Fibroblast of skin of abdomen (primary cell): ENCODE data around the gene EMC10.

Experiments
- DNase-seq: peaks from one replicate; pipeline ENCODE4 v3.0.0-alpha.2; 2013

The EMC10 gene

DNA sequence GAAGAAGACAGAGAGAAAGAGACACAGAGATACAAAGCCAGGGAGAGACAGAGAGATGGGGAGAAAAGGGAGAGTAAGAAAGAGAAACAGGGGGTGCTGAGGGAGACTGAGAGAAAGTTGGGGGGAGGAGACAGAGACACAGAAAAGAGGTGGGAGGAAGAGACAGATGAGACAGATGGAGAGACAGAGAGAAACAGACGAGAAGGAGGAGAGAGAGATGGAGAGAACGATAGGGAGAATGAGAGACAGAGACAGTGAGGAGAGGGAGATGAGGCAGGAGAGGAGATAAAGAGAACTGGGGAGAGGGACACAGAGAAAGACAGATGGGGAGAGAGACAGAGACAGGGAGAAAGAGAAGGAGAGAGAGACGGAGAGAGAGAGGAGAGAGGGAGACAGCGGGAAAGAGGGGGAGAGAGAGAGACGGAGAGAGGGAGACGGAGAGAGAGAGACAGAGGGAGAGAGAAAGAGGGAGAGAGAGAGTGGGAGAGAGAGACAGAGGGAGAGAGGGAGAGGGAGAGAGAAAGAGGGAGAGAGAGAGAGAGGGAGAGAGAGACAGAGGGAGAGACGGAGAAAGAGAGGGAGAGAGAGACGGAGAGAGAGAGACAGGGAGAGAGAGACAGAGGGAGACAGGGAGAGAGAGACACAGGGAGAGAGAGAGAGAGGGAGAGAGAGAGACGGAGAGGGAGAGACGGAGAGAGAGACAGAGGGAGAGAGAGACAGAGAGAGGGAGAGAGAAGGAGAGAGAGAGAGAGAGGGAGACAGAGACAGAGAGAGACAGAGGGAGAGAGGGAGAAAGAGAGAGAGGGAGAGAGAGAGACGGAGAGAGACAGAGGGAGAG is 22.1 kb downstream of the EMC10 start:
- no peak for DNase-seq

DNA sequence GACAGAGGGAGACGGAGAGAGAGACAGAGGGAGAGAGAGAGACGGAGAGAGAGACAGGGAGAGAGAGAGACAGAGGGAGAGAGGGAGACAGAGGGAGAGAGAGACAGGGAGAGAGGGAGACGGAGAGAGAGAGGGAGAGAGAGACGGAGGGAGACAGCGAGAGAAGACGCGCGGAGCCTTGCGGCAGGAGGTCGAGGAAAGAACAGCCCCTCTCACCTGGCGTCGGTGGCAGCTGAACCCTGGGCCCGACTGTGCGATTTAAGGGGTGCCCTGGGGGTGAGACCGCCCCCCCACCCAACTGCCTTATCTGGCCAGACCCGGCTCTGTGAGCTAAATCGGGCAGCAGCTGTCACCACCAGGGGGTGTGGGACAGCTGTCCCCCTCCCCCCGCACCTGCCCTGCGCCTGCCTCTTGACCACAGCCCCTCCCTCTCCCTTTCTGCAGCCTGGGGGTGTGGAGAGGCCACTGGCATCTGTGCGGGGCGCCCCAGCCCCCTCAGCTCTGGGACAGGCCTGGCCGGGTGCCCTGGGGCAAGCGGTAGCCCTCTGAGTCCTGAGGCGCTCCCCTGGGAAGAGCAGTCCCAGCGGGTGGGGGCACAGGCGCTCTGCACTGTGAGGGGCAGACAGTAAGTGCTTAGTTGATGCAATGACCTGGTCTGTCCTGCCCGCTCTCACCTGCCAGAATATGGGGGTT is 23.9 kb downstream of the EMC10 start:
- DNase-seq, result no peak

DNA sequence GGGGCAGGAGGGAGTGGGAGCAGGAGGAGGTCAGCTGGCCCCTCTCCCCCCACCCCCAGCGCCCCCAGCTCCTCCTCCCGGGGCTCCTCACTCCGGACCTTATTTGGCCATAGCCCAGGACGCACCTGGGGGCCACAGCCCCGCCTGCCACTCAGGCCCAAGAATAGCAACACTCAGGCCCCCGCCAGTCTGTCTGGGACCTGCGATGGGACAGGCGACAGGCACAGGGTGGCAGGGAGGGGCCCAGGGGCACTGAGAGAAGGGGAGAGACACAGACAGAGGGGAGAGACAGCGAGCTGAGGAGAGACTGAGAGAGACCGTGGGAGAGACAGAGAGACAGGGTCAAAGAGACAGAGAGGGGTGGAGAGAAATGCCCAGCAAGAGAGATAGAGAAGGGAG is 24.4 kb downstream of the EMC10 start:
- DNase-seq, result no peak

DNA sequence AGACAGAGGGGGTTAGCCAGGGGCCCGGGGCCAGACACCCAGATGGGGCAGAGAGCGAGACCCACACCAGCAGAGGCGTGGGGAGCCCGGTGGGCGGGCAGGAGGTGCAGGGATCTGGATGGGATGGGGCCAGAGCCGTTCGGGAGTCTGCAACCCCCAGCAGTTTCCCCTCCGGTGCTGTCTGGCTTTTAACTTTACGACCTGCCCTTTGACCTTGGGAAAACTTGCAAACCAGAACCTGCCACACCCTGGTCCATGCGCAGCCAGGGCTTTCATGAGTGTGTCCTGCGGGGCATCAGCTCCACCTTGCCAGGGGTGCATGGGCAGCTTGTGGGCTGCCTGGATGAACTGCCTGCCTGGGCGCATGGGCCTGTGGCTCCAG is 24.9 kb downstream of the EMC10 start:
- no peak for DNase-seq

DNA sequence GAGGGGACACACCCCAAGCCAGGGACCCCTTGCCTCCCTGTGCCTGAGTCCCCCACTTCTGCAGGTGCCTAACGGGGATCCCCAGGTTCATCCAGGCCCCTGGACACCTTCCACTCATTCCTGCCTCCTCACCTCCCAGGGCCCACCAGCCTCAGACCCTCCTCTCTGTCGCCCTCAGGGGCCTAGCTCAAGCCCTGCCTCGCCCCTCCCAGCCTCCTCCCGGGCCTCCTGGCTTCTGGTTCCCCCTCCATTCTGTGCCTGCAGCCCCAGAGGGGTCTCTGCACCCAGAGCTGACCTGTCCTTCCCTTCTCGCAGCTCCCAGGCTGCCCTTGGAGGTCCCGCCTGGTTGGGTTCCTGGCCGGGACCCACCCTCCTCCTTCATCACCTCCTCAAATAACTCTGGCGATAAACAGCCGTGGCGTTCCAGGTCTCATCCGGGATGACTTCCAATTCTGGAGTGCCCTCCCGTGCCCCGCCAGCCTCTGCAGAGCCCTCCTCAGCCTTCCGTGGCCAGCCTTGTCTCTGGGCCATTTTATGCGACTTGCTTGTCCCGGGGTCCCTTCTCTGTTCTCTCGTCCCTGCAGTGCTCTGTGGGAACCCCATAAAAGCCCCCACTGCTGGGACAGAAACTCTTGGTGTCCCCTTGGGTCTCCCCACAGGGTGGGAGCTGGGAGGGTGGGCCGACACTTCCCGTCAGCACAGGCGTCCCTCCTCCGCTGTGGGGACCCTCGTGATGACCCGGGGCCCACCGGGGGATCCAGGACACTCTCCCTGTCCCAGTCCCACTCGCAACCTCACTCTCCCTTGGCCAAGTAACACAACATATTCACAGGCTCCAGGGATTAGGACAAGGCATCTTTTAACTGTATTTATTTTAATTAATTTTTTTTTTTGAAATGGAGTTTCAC is 25.5 kb downstream of the EMC10 start:
- DNase-seq, result no peak

DNA sequence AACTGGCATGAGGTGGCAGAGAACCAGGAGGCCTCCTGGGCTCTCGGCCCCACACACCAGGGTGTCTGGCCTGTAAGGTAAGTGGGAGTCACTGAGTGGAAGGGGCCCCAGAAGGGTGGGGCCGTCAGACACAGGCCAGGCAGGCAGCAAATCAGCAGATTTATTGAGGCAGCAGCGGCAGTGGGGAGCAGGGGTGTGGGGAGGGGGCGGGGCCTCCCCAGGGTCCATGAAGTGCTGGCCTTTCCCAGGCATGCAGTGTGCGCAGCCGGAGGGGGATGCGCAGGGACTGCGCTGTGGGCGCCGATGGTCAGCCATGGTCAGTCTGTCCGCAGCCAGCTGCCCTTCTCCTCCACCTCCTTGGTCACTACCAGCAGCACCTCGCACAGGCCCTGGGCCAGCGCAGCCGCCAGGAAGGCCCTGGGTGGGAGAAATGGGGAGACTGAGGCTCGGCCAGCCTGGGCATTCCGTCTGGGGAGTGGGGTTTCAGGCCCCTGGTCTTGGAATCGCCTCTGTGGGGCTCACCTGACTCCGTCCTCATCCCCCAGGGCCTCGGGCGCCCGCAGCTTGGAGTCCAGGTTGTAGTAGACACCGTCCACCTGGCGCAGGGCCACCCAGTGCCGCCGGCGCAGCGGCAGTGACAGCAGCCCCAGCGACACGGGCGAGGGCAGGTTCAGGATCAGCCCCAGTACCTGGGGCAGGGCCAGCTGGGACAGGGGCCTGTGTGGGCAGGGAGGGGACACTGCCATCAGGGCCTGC is 29.7 kb downstream of the EMC10 start:
- DNase-seq, result no peak

DNA sequence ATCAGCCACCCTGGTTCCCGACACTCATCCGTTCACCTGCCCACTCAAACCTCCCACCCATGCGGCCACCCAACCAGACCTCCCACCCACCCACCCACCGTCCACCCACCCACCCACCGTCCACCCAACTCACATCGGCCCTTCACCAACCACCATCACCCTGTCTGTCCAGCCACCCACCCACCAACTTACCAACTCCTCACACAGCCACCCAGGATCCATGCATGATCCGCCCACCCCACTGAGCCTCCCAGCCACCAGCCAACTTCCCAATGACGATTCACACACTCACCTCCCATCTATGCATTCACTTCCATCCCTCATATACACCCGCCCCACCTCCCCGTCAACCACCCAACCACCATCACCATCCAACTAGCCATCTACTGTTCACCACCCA is 30.4 kb downstream of the EMC10 start:
- no peak for DNase-seq

DNA sequence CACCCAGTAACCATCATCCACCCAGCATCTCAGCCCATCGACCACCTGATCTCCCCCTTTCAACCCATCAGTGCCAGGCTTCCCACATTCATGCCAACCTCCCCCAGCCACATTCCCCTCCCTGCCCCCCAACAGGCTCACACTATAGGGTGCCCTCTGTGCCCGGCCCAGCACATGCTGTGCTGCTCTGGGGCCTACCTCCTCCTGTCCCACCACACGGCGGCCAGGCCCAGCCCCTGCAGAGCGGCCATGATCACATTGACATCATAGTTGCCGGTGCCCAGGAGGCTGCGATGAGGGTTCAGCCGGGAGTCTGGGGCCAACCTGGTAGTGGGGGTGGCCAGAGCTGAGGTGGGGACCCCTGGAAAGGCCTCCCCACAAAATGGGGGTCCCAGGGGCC is 31.1 kb downstream of the EMC10 start:
- DNase-seq, result no peak

DNA sequence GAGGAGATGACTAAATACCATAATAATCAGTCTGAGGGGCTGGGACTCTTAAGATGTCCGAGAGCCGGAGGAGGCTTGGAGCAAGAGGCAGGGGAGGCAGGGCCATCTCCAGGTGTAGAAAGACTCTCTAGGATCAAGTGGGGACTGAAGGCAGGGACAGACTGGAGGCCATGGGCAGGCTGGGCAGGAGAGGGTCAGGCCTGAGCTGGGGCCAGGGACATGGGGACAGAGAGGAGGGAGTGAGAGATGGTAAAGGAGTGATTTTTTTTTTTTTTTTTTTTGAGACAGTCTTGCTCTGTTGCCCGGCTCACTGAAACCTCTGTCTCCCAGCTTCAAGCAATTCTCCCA is 32.5 kb downstream of the EMC10 start:
- DNase-seq, result no peak

DNA sequence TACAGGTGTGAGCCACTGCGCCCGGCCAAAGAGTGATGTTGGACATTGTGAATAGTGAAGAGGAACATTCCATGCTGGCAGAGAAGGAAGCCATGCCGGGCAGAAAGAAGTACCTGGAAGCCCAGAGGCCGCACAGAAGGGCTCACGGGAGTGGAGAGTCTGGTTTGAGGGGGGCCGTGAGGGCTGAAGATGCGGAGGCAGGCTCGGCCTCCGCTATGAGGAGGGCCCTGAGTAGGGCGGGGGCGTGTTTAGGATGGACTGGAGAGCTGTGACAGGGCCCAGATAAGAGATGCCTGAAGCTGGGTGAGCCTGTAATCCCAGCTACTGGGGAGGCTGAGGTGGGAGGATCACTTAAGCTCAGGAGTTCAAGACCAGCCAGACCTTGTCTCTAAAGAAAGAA is 33.1 kb downstream of the EMC10 start:
- DNase-seq, result no peak

DNA sequence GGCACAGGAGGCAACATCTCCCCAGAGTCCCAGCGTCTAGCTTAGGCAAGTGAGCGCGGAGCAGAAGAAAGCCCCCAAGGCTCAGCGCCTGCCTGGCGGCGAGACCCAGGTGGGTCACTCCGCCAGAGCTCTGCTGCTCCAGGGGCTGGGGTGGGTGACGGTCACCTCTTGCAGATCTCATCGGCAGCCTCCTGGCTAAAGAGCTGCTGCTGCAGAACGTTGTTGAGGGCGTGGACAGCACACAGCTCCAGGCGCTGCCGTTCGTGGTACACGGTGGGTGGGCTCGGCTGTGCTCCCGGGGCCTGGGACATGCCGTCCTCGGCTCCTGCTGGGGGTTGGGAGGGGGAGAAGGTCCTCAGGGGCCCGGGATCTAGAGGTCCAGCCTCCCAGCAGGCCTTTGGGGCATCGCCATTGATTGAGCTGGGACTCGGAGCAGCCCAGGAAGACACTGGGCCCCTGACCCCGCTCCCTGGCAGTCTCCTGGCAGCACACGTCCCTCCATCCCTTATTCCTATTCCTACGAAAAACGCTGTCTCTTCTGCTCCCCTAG is 33.9 kb downstream of the EMC10 start:
- no peak for DNase-seq

DNA sequence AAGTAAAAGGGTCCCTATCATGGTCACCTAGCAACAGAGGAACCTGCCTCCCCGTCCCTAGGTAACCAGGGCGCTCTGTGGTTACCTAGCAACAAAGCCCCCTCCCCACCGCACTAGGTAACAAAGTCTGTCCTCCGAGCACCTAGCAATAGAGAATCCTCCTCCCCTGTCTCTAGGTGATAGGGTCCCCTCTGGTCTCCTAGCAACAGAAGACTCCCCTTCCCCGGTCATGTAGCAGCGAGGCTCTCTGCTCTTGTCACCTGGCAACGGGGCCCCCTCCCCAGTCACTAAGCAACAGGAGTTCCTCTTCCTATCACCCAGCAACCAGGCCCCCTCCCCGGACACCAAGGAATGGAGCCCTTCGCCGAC is 34.4 kb downstream of the EMC10 start:
- DNase-seq, result no peak

DNA sequence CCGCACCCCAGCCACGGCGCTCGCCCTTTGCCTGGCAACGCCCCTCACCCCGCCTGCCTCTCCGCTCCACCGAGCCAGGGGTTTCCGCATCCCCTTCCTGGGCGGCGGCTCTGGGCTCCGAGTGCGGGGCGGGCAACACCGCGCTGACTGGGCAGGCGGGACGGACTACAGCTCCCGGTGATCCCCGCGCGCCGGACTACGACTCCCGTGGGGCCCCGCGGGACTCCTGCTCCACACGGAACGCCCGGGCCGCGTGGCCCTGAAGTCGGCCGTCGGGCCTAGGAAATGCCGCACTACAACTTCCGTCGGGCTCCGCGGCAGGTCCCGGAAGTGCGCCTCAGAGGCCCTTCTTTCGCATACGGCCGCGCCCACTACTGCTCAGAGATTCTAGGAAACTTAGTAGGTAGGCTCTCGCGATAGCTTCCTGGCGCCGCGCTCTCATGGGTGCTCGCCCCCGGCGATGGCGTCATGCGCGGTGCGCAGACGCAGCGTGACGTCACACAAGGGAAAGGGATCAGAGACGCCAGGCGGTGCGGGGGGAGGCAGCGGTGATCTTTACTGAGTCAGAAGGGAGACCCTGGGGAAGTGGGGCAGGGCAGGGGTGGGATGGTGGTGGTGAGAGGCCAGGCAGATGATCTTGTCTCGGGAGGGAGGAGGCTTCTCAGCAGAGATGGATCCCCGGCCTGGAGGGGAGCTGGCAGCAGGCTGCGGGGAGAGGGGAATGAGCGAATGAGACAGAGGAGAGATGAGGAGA is 34.9 kb downstream of the EMC10 start, which contains the start of gene JOSD2:
Gene JOSD2, minus strand, starts transcription at position 123 of the 754 bp plus-strand sequence. CDS start 760 bp downstream, outside the sequence.
- peak; percentile 100 for DNase-seq

DNA sequence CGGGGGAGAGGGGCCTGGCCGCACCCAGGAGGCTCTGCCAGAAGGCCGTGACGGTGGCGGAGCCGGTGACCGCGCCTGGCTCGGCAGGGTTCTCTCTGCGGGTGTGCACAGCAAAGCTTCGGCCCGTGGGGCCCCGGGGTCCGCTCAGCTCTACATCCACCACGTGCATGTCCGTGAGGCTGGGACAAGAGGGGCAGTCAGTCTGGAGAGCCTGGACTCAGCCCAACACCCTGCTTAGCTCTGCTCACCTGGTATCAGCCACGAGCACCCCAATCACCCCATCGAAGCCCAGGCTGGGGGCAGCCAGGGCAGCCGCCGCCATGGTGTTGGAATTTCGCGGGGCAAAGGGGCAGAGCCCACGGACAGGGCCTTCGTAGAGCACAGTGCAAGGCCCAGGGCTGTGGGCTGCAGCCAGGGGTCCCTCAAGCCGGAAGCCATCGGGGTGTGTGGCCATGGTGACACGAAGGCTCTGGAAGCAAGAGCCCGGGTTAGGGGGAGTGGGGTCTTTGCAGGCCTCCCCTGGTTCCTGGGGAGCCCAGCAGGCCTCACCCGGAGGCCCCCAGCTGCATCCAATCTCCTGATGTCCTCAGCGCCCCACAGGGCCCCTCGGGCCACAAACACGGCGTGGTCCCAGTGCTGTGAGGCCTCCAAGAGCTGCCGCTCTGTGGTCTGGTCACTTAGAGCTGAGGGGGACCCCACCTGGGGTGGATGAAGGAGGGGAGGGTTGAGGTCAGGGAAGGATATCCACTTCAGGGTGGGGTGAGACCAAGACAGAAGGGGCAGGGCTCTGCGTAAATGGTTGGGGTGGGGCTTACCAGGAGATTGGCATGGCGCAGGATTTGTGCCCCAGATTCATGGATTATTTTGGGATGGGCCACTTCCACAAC is 36.0 kb downstream of the EMC10 start:
- no peak for DNase-seq

DNA sequence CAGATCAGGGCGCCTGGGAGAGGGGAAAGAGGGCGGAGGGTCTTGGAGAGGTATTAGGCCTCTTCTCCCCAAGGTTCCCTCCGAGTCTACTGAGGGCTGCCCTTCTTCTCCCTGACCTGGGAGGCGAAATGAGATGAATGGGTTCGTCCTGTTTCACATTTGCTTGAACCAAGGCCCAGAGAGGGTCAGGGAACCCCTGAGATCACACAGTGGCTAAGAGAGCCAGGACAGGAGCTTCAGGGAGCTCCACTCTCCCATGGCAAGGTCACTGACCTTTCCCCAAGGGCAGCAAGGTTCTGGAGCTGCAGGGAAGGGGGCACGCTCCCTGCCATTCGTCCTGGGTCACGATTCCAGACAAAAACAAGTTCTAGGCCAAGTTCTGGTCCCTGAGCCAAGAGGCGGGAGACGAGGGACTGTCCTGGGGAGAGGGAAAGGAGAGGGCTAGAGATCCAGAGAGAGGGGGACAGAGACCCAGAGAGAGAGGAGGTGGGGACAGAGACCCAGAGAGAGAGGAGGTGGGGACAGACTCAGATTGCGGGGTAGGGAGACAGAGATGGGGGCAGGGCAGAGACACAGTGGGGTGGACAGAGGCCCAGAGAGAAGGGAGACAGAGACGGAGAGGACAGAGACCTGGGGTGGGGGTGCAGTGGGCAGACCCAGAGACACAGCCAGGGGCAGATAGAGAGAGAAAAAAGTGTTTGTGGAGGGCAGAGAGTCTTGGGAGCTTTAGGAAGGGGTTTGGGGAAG is 36.9 kb downstream of the EMC10 start:
- DNase-seq, result no peak

DNA sequence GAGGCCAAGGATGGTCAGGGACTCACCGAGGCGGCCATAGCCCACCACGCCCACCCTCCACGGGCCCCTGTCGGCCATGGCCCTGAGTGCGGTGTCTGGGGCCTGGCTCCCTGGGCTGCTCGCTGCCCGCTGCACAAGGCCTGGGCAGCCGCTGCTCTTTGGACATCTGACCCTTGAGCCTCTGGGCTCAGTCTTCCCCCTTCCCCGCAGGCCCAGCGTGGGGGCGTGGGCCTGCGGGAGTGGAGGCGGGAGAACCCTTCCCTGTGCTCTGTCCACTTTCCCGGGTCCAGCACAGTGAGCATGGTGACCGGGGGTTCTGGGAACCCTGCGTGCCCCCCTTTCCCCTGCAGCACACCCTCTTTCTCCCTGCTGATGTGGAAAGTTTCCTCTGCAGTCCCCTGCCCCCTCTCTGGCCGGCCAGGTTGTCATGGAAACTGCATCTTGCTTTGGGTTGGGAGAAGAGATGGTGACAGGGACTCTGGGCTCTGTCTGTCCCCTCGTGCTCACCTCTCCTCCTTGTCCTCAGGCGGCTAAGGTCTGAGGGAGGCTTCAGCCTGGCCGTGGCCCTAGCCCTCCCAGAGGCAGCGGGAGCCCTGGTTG is 37.5 kb downstream of the EMC10 start, which contains the start of gene ASPDH:
Gene ASPDH, minus strand, starts transcription at position 168 of the 600 bp plus-strand sequence. Its CDS starts 90 bp downstream, at position 78.
- DNase-seq, result no peak

DNA sequence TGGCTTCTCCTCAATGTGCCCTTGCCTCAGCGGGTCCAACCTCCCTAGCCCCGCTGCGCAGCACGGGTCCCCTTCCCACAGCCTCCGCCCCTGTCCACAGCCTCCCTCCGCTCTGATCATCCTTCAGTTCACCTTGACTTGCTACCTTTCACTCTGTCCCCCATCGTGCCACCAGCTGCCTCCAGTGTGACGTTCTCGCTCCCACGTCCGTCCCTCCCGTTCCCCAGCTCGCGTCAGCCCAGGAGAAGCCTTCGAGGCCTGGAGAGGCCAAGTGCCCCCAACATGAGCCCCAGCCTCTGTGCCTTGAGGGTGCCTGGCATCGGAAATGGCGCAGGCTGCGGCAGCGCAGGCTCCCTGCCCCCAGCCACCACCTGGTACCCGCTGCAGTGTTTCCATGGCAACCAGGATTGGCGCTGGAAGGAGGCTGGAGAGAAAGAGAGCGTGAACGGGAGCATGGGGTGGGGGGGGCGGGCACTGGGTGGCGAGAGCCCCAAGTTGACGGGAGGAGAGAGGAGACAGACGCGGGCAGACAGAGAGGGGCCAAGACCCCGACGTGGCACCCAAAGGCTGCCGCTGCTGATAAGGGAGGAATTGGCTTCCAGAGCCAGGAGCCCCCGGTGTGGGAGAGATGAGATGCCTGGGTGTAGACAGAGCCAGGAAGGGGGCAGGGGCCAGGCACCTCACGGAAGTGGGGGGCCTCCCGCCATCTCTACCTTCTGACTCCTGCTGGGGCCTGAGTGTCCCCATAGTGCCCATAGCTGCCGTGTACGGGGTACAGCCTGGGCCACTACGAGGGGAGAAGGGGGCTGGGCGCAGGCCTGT is 38.2 kb downstream of the EMC10 start:
- DNase-seq, result no peak

DNA sequence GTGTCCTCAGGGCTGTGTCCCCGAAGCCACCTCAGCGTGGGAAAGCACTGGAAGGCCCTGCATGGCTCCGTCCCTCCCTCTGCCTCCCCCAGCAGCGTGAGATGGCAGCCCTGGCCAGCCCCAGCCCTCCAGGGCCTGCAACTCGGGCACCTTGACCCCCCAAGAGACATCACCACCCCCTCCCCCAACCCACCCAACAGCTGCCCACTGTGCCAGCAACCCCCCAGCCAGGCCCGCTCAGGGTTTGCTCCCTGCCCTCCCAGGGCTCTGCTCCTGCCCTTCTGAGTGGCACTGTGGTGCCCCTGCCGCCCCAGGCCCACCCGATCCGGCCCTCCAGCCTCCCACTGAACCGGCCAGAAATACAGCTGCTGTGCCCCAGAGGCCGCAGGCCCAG is 38.9 kb downstream of the EMC10 start:
- no peak for DNase-seq
